Prostate gland (tissue), 2 donors: ENCODE measurements around the gene TOMM40. TPM values are rescaled to one million over a fixed set of nuclear protein-coding genes. Genes with fewer than 3 reads are reported as not detected.

Source experiments
- DNase-seq: peaks from one replicate; pipeline ENCODE4 v3.0.0-alpha.2; 2019; ENCODE audit warnings: low spot score
- H3K27ac ChIP-seq, 2 donors: fragments of 200-600 bp; sonication (generic); 2 replicates each; pipeline ENCODE4 v1.5.1; 2017 to 2019
- H3K27me3 ChIP-seq: fragments of 200-600 bp; sonication (generic); replicated peaks from 2 replicates; pipeline ENCODE4 v1.5.1; 2019; ENCODE audit not compliant: insufficient read depth
- H3K36me3 ChIP-seq, 2 donors: fragments of 200-600 bp; sonication (generic); 1 replicate in 1 of 2; 2 replicates in 1 of 2; pipeline versions ENCODE4 v1.5.1 to v1.8.1; 2017 to 2019
- H3K4me1 ChIP-seq: fragments of 200-600 bp; sonication (generic); replicated peaks from 2 replicates; pipeline ENCODE4 v1.5.1; 2019
- H3K4me3 ChIP-seq, 2 donors: fragments of 200-600 bp; sonication (generic); 2 replicates each; pipeline ENCODE4 v1.5.1; 2017 to 2019
- H3K9me3 ChIP-seq: fragments of 200-600 bp; sonication (generic); 2 replicates; pipeline ENCODE4 v1.5.1; 2017
- CTCF ChIP-seq, 4 experiments: fragments of 200-600 bp in 2 of 4; fragments of 450-650 bp in 2 of 4; sonication (generic) in 2 of 4; IDR thresholded peaks; 1 replicate in 3 of 4; 2 replicates in 1 of 4; pipeline ENCODE4 v1.5.1; 2016 to 2019; ENCODE audit warnings: antibody characterized with exemption in 4 of 4, mild to moderate bottlenecking in 2 of 4, moderate library complexity in 2 of 4
- POLR2A ChIP-seq: fragments of 450-650 bp; IDR thresholded peaks from one replicate; pipeline ENCODE4 v1.6.1; 2016; ENCODE audit warnings: antibody characterized with exemption, mild to moderate bottlenecking
- POLR2AphosphoS5 ChIP-seq: sonication (generic); formaldehyde crosslinking; IDR thresholded peaks from one replicate; pipeline ENCODE4 v1.6.1; 2017; ENCODE audit warnings: antibody characterized with exemption
- WGBS: methylation state at CpG from one replicate; pipeline ENCODE4 v1.1.5; 2018; 5-methylcytosine and 5-hydroxymethylcytosine counted together
- intact Hi-C: fragments of 100-400 bp; cut with DNase I; formaldehyde crosslinking; loops from one replicate; pipeline ENCODE4 v1.14.2; 2022
- total RNA-seq, 2 donors: library from RNA; depleted of rRNA; stranded (reverse); fragments of >200 nt; gene quantifications; one replicate each; pipeline ENCODE4 v1.1.0, GENCODE V29; 2016

Gene TOMM40
- total RNA-seq, 2 donors from 2014 or later = 44.9 to 81.3 TPM

GRCh38 chr19:44897835-44898234 lies 6.8 kb downstream of the TOMM40 start:
- intact Hi-C loops = no loop called here
- Histone ChIP-seq H3K4me1 (no peaks in the 10 kb centered on the region), H3K4me3 (no peak overlapping the region), H3K36me3 (peaks cover 12 to 14% of the 10 kb centered on the region in 2 donors), H3K9me3 (no peaks in the 10 kb centered on the region), H3K27me3 (no peaks in the 10 kb centered on the region), H3K27ac (no peak overlapping the region)
- WGBS = 89% methylated on average over 8 of the region's 8 CpGs
- DNase-seq = no peak
- TF ChIP-seq POLR2A (no peak), CTCF (IDR thresholded peaks at IDR 0.05) (no peak), POLR2AphosphoS5 (no peak)

GRCh38 chr19:44900328-44901244 lies 9.5 kb downstream of the TOMM40 start:
- intact Hi-C loops = loop anchor here (10.0 kb wide), 1 partner anchor 154 kb away; no protein-coding TSS in a partner anchor
- H3K9me3 ChIP-seq = no peaks in the 10 kb centered on the region
- DNase-seq = no peak
- H3K27me3 ChIP-seq = peaks cover 4% of the 10 kb centered on the region
- H3K4me3 ChIP-seq = no peak overlapping the region
- TF ChIP-seq POLR2A (no peak), CTCF (IDR thresholded peaks at IDR 0.05) (no peak), POLR2AphosphoS5 (no peak)
- peaks cover 10 to 11% of the 10 kb centered on the region in 2 donors for H3K36me3 ChIP-seq
- H3K27ac ChIP-seq = no peak overlapping the region
- no peaks in the 10 kb centered on the region for H3K4me1 ChIP-seq
- WGBS = 90% methylated on average over 18 of the region's 19 CpGs

GRCh38 chr19:44903216-44903601 lies 12.2 kb downstream of the TOMM40 start:
- Histone ChIP-seq H3K4me3 (no peak overlapping the region), H3K36me3 (no peaks in the 10 kb centered on the region), H3K9me3 (no peaks in the 10 kb centered on the region), H3K27me3 (peaks cover 5% of the 10 kb centered on the region), H3K27ac (no peak overlapping the region), H3K4me1 (no peaks in the 10 kb centered on the region)
- DNase-seq = no peak
- WGBS = 70% methylated on average over 14 of the region's 15 CpGs
- TF ChIP-seq POLR2A (no peak), CTCF (IDR thresholded peaks at IDR 0.05) (no peak), POLR2AphosphoS5 (no peak)
- intact Hi-C loops = loop anchor here (10.0 kb wide), 1 partner anchor 152 kb away; no protein-coding TSS in a partner anchor

- TF ChIP-seq POLR2A = no peak
- peak; percentile 32 for TF ChIP-seq POLR2AphosphoS5
- TF ChIP-seq CTCF (IDR thresholded peaks at IDR 0.05) = peak; percentile 94 to 95 (median 94)
- H3K4me1 ChIP-seq = no peaks in the 10 kb centered on the region
- H3K27me3 ChIP-seq = peaks cover 5% of the 10 kb centered on the region
- H3K9me3 ChIP-seq = no peaks in the 10 kb centered on the region
- H3K27ac ChIP-seq = no peak overlapping the region
- peak; percentile 42 for DNase-seq
- no peak overlapping the region for H3K4me3 ChIP-seq
- no peaks in the 10 kb centered on the region for H3K36me3 ChIP-seq
- intact Hi-C loops = loop anchor here (2.0 to 10.0 kb wide), 2 partner anchors 47 to 151 kb away; no protein-coding TSS in a partner anchor
- WGBS = 22% methylated on average over 21 of the region's 24 CpGs
Observed at GRCh38 chr19:44903602-44904425, 12.8 kb downstream of the TOMM40 start.
